Measurements from ENCODE around the gene EXOC4.

EXOC4 gene

DNA sequence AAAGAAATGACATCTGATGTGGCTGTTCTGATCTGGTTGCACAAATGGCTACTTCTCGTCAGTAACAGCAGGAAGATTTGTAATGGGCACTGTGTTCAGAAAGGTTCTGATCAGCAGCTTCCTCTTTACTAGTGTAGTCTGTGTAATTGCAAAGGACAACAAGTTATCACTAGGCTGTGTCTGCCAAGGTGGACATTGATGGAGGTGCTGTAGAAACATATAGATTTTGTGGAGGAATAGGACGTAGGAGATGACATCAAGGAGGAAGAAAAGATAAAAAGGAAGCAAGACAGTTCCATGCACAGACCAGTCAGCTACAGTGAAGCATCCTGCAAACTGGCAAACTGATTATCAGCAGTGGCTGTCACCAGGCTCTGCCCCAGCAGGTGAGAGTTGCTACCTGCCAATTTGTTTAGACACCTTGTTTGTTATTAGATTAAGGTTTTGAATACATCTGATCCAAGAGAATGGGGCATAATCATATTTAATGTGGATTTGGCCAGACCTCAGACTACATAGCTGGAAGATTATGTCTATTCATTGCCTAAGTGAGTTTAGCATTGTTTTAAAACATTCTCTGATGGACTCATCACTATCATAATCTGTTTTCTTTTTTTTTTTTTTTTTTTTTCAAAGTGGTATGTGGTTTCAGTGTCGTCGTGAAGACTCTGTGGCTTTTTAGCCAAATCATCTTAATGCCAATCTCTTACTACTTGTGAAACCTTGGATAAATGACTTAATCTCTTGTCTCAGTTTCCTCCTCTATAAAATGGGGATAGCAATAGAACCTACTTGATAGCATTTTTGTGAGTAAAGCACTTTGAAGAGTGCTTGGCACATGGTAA is 456.4 kb downstream of the EXOC4 start:
- DNase-seq (ENCODE audit: low spot score), result peak; percentile 35

DNA sequence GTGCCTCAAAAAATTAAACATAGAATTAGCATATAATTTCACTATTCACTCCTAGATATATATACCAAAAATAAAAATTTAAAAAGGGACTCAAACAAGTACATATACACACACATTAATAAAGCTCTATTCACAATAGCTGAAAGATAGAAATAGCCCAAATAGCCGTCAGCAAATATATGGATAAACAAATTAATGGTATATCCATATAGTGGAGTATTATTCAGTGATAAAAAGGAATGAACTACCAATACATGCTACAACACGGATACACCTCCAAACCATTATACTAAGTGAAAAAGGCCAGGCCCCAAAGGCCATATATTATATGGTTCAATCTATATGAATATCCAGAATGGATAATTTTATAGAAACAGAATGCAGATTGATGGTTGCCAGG is 459.7 kb downstream of the EXOC4 start:
- DNase-seq (ENCODE audit: low spot score), result no peak

DNA sequence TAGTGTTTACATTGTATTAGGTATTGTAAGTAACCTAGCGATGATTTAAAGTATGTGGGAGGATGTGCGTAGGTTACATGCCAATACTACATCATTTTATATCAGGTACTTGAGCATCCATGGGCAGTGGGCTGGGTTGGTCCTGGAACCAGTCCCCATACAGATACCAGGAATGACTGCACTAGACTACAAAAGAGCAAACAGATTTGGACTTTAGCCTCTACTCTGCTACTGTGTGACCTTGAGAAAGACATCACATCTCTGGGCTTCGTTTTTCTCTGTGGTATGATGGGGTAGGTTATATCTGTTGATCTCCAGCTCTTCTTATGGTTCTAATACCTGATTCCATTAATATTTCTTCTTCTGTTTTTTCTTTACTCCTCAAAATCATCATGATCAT is 461.8 kb downstream of the EXOC4 start:
- DNase-seq (ENCODE audit: low spot score), result no peak

DNA sequence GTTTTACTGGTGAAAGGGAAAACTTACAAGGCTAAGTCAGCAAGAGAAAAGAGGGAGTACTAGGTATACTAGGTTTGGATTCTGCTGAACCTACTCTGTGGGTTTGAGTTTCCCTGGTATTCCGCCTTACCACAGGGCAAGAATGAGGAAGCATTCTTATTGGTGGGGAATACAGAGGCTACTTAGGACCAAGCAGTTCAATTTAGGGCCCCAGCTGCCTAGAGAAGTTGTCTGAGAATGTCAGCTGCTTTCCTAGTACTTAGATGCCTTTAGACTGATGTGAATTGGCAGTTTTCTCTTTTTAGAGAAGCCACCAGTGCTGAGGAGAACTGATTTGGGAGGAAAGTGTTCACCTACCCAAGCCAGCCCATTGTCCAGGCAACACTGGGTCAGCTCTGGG is 465.3 kb downstream of the EXOC4 start:
- no peak for DNase-seq (ENCODE audit: low spot score)

DNA sequence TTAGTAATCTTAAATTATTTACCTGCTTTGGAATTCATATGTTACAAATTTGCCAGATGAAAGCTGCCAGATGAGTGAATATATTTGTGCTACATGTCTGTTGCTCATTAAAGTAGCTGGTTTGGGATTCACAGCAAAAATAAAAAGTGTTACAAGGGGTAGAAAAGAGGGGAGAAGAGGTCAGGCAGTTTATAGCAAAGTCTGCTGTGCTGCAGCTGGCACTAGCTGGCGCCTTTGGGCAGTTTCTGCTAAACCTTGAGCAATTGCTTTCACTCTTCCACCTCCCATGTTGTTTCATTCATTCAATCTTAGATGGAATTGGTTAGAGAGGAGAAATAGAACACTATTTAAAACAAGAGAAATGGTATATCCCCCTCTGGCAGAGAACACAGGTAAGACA is 470.2 kb downstream of the EXOC4 start:
- DNase-seq (ENCODE audit: low spot score), result no peak

DNA sequence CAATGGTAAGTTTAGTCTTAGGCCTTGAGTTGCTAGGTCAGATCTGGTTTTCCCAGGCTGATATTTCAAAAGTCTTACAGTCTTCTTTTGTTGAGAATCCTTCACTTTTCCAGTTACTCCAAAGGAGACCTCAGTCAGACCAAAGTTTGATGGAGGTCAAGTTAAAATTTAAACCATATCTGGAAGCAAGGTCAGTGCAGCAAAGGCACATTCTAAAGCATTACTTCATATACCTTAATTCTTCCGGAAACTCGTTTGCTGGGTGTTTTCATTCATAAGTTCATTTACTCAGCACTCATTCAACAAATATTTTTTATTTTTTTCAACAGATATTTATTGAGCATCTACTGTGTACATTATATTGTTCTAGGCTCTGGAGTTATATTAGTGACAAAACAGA is 471.3 kb downstream of the EXOC4 start:
- no peak for DNase-seq (ENCODE audit: low spot score)

DNA sequence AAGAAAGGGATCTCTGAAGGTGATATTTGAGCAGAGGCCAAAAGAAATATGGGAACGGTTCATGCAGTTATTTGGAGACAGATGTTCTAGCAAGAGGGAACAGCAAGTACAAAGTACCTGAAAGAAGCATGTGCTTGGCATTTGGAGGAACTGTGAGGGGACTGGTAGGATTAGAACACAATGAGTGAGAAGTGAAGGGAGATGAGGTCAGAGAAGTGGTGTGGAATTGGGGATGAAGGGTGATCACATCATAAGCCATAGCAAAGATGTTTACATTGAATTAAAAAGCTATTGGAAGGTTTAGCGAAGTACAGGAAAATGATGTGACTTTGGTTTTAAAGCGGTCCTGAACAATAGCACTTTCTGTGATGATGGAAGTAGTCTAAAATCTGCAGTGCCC is 471.8 kb downstream of the EXOC4 start:
- no peak for DNase-seq (ENCODE audit: low spot score)

DNA sequence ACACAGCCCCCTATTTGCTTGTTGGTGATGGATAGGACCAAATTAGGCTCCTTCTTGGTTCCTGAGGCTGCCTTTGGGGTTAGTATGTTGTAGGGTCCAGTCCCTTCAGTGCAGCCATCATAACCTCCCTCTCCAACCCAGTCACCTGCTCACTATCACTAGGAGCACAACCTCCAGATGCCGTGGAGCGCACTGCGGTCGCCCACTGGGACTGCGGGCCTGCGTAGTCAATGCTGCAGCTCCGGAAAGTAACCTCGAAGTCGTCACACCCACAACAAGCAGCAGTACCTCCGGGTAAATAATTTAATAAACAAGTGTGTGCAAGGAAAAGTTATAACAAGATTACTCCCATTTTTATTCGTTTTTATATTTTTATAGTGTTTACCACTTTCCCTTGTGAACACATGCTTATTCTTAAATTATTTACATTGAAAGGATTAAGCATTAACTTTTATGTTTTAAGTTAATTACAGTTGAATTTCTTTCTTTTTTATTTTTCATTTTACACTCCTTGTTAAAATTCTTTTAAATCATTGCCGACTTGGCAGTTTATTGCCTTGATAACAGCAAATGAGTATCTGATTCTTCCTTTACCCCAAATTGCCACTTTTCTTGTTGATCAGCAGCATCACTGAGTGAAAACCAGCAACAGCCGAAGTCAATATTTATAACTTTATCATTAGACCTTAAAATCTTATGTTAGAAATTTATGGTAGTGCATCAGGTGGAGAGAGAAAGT is 474.8 kb downstream of the EXOC4 start:
- no peak for DNase-seq (ENCODE audit: low spot score)

DNA sequence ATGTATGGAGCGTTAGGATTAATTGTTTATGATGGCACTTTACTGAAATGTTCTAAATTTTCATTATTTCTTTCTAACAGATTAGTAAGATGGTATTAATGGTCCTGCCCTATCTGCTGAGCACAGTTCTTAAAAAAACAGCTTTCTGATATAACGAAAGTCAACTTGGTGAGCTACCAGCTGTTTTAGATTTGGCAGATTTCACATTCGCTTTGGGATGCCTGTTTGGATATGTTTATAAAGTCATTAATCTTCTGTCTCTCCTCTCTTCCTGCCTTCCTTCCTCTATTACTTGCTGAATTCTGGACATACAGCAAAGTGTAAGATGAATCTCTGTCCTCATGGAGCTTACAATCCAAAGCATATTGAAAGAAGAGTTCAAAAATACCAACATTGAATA is 477.5 kb downstream of the EXOC4 start:
- DNase-seq (ENCODE audit: low spot score), result no peak

DNA sequence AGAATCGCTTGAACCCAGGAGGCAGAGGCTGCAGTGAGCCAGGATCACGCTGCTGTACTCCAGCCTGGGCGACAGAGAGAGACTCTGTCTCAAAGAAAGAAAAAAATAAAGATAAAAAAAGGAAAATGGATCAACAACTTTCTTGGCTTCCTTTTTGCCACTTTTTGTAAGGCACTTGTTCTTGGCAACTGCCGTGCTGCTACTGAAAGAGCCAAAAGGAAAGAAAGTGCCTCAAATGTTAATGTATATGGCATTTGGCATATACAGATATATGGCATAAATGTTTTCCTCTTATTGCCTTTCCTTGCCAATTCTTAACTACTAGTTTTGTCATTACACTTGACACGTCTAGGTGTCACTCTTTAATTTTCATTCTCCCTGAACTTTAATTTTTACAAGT is 480.5 kb downstream of the EXOC4 start:
- no peak for DNase-seq (ENCODE audit: low spot score)

DNA sequence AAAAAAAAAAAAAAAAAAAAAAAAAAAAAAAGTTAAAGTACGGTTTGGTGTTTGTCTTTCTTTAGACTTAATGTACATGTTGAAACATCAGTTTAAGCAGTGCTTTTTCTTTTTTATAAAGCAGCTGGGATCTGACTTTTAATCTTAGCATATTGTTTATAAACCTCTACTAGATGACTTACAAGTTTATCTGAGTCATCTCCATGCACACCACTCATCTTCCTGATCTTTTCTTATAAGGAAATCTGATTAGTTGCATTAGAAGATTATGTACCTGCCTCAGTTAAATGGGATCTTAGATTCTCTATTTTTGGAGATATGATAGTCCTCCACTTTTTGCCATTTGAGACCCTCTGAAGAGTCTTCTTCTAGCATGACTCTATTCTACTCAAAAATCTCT is 482.3 kb downstream of the EXOC4 start:
- DNase-seq (ENCODE audit: low spot score), result no peak

DNA sequence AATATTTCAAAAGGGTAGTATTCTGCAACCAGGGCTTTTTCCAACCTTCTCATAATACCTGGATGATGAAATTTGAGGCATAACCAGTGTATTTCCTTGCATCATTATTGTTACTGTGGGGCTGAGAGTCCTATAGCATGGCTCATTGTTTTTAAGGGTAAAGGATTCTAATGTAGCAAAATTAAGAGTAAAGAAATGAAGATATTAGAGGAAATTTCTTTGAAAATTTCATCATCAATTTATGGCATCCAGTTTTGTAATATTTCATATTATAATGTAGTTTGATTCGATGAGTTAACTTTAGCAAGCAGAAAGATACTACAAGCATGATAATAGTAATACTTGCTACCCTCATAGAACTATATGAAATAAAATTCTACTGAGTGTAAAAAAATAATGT is 486.9 kb downstream of the EXOC4 start:
- no peak for DNase-seq (ENCODE audit: low spot score)

DNA sequence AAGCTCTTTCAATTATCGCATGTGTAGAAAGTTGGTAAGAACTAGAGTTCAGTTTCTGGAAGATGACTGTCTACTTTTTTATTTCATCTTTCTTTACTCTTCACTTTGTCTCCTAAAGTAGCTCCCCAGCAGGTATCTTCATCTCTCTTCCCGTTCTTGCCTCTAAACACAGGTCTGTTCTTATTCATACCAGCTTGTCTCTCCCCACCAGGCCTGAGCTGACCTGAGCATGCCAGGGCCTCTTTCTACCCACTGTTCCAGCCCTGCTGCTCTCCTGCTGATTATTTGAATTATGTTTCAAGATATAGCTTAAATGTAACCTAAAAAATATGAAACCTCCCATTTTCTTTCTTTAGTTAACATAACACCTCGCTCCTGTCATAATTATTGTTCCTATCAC is 488.2 kb downstream of the EXOC4 start:
- DNase-seq (ENCODE audit: low spot score), result no peak

DNA sequence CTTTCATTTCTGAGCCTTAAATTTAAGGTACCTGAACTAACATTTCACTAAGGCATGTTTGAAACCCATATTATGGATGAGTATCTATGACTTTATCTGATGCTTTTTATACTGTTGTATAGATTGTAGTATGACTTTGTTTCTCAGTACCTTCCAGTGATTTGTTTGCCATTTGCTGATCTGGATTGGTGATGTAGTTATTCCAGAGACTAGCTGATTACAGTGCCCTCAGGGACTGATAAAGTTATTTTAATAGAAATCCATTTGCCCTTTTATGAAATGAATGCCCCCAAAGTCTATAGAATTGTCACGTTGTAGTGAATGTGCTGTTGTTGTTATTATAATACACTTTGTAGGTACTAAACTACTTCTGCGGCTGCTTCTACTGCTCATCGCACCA is 488.8 kb downstream of the EXOC4 start:
- no peak for DNase-seq (ENCODE audit: low spot score)

DNA sequence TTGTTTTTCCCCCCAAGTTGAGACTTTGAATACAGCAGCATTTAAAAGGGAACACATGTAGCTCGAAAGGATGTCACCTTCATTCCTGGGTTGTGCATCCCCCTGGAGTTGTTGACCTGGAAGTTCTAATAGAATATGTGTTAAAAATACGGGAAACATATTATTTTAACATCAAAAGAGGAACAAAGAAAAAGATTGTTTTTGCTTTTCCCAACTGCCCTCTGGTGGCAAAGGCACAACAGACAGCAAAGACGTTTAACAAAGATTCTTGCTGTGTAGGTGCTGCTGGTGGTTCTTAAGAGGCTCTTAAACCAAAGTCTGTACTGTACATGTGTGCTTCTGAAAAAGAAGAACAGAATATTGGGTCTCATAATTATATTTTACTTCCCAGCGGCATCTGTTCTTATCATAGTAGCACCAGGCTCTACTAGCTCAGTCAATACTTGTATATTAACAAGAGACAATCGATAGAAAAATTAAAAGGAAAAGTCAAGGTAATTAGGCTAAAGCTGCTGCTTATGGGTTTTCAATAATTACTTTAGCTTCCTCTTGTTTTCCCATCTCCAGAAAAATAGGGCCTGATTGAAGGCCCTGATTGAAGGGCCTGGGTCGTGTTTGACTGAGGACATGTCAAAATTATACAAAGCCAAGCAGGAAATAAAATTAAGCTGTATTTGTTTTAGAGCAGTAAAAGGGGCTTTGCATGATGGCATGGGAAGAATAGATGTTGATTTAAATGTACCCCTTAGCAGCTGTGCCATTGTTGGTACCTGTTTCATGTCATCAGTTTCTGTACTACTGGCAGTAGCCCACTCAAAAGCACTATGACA is 490.0 kb downstream of the EXOC4 start:
- peak; percentile 22 for DNase-seq (ENCODE audit: low spot score)

DNA sequence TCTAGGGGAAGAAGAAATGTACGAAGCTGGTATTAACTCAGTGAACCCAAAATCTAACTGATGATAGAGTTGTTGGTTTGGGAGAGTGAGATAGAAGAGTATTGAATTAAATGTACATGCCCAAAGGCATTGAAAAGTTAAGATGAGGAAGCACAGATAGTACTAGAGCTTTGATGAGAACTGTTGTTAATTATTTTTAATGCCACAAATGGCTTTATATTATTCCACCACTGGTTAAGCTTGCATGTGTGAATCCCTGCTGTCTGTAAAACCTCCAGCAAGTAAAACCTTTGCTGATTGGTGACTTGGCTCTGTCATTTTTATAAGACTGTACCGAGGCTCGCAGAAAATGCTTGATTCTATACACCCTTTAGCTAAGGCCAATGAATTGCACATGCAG is 491.6 kb downstream of the EXOC4 start:
- no peak for DNase-seq (ENCODE audit: low spot score)

DNA sequence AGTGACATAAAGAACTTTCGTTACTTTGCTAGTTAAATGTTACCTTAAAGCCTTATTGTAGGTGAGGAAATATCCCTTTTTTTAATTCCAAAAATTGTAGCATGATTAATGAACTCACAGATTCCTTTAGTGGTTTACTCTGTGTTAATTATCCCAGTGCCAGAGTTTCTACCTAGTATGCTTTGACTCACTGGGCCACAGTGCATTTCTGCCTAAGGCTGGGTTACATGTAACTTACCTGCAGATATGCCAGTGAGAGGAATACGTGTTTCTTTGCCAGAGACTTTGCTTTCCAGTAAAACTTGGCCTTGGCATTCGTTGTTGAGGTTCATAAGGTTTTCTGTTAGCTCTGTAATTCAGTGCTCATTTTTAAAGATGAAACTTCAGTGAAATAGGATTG is 493.4 kb downstream of the EXOC4 start:
- no peak for DNase-seq (ENCODE audit: low spot score)

DNA sequence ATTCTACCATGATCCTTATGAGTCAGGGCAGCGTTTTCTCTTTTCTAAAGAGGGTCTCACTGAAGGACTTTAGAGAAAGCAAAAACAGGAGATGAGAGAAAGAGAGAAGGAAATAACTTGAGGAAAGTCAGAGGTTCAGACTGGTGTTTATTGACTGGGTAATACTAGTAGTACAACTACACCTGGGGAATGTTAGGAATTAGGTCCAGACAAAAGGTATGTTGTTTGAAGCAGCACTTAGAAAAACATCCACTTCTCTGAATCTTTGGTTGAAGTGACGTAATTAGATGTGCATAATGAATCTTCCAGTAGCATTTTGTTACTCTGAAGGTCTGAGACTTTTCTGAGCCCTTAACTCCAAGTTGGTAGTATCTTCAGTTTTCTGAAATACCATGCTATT is 494.0 kb downstream of the EXOC4 start:
- DNase-seq (ENCODE audit: low spot score), result no peak

DNA sequence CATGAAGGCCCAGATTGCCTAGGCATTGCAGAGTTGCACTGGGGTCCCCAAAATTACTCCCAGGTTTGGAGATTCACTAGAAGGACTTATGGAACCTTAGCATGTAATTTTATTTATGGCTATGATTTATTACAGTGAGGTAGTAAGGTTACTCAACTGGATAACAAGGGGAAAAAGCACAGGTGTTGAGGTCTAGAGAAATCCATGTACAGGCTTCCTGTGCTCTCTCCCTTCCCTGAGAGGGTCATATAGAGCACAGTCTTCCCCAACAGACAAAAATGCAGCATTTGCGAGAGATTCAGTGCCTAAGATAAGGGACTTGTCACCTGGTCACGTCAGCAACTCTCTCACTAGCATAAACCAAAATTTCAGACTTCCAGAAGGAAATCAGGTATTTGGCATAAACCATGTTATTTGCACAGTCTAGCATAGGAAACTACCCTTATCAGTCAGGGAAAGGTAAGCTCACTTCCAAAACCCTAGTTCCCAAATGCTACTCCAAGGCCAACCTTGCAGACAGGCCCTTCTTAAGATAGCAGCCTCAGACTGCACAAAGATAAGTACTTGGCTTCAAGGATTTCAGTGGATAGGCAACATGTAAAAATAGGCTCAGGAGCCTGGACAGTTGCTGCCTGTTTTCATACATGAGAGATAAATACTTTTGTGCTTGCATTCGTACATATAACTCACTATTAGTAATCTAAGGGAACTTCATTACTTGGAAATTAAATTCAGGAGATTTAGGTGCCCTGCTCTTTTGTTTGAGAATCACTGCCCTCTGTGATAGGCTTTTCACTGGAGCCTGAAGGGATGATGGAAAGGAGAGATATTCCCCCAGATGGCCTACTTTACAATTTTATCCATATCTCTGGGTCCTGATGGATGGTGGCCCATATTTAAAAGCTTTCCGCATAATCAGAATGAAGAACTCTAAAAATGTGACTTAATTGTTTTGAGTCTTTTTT is 495.8 kb downstream of the EXOC4 start:
- no peak for DNase-seq (ENCODE audit: low spot score)

DNA sequence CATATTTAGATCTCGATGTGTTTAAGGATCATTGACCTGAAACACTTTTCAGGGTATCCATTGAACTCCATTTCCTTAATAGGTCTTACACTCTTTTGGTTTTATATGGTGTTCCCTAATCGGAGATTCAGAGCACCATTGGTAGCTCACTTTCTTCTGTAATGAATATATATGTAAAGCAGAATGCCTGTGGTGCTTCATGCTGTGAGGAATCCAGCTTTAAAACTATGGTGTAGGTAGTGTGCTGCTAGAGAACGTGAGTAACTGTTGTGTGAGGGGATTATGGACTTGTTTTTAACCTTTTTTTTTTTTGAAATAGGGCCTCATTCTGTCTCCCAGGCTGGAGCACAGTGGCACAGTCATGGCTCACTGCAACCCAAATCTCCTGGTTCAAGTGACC is 497.4 kb downstream of the EXOC4 start:
- no peak for DNase-seq (ENCODE audit: low spot score)

DNA sequence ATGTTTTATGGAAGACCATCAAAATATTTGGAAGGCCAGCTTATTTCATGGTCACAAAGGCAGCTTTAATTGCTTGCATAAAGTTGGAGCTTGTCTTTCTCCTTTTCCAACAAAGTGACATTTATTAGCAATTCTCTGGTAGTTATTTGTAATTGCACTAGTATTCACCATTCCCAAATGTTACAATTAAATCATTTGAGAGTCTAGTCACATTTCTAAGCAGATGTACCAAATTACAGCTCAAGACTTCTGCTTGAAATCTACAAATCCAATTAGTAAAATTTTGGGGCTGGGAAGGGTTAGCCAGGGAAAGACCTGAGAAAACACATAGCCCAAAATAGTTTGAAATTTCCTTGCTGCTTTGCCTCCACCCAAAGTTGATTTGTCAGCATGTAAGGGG is 498.2 kb downstream of the EXOC4 start:
- DNase-seq (ENCODE audit: low spot score), result no peak

DNA sequence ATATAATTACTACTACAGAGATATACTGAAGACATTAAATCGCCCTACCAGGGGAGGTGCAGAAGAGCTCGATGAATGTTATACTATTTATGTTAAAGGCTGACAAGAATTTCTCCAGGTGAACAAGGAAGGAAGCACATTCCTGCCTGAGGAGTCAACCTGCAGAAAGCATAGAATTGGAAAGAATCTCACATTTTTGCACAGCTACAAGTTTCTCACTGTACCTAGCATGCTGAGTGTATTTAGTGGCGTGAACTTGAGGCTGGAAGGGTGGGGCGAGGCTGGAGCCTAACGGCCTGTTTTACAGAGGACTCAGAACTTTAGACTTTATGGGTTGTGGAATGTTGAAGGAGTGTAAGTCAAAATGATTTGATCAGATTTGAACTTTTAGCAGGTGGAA is 500.6 kb downstream of the EXOC4 start:
- DNase-seq (ENCODE audit: low spot score), result no peak
